GM23338 (cell line): ENCODE data around the gene PPP1R27. TPM values are rescaled to one million over a fixed set of nuclear protein-coding genes. Genes with fewer than 3 reads are reported as not detected.

Experiments used
- ATAC-seq: fragments of 200-7000 bp; cut with Tn5 transposase; 3 replicates; pipeline ENCODE4 v1.9.1; 2020
- DNase-seq: peaks from one replicate; pipeline ENCODE4 v3.0.0-alpha.2; 2015; ENCODE audit warnings: low spot score
- H2AFZ ChIP-seq: fragments of 200-600 bp; sonication (generic); 2 replicates; pipeline ENCODE4 v1.8.0; 2016; ENCODE audit warnings: antibody characterized with exemption, mild to moderate bottlenecking, moderate library complexity
- H3F3A ChIP-seq: fragments of 200-600 bp; sonication (generic); replicated peaks from 2 replicates; pipeline ENCODE4 v1.8.0; 2017; ENCODE audit warnings: antibody characterized with exemption, mixed run types, low read depth
- H3K27ac ChIP-seq: fragments of 200-600 bp; sonication (generic); 2 replicates; pipeline ENCODE4 v1.6.1; 2016; ENCODE audit warnings: low read depth
- H3K27me3 ChIP-seq: fragments of 200-600 bp; sonication (generic); 2 replicates; pipeline ENCODE4 v1.8.0; 2016; ENCODE audit warnings: mild to moderate bottlenecking, mixed run types, moderate library complexity; ENCODE audit not compliant: insufficient read depth
- H3K36me3 ChIP-seq: fragments of 200-600 bp; sonication (generic); 2 replicates; pipeline ENCODE4 v1.8.0; 2016; ENCODE audit warnings: mild to moderate bottlenecking; ENCODE audit not compliant: insufficient read depth
- H3K4me1 ChIP-seq: fragments of 200-600 bp; sonication (generic); 2 replicates; pipeline ENCODE4 v1.8.0; 2016; ENCODE audit warnings: mild to moderate bottlenecking, moderate library complexity; ENCODE audit not compliant: insufficient read depth
- H3K4me2 ChIP-seq: fragments of 200-600 bp; sonication (generic); 2 replicates; pipeline ENCODE4 v1.7.1; 2017; ENCODE audit warnings: mixed run types
- H3K4me3 ChIP-seq: fragments of 200-600 bp; sonication (generic); 2 replicates; pipeline ENCODE4 v1.6.1; 2016; ENCODE audit warnings: mixed run types
- H3K79me2 ChIP-seq: fragments of 200-600 bp; sonication (generic); replicated peaks from 2 replicates; pipeline ENCODE4 v1.8.0; 2017; ENCODE audit warnings: mild to moderate bottlenecking; ENCODE audit not compliant: insufficient read depth
- H3K9me2 ChIP-seq: fragments of 200-600 bp; sonication (generic); 2 replicates; pipeline ENCODE4 v1.8.0; 2017; ENCODE audit not compliant: insufficient read depth
- H4K20me1 ChIP-seq: fragments of 200-600 bp; sonication (generic); replicated peaks from 2 replicates; pipeline ENCODE4 v1.8.0; 2017; ENCODE audit warnings: mild to moderate bottlenecking; ENCODE audit not compliant: insufficient read depth
- H3K27ac Mint-ChIP-seq: 2 replicates; pipeline ENCODE4 v1.8.0; 2020; ENCODE audit warnings: inconsistent platforms, mild to moderate bottlenecking, moderate library complexity, mixed read lengths
- H3K27me3 Mint-ChIP-seq: 3 replicates; pipeline ENCODE4 v1.8.0; 2022; ENCODE audit warnings: low read depth, mild to moderate bottlenecking, moderate library complexity, mixed read lengths, inconsistent platforms; ENCODE audit not compliant: insufficient read depth, poor library complexity
- H3K36me3 Mint-ChIP-seq: 3 replicates; pipeline ENCODE4 v1.8.0; 2021; ENCODE audit warnings: low read depth, mild to moderate bottlenecking, inconsistent platforms, moderate library complexity, mixed read lengths
- H3K4me1 Mint-ChIP-seq: 3 replicates; pipeline ENCODE4 v1.8.0; 2020; ENCODE audit warnings: mild to moderate bottlenecking, inconsistent platforms, mixed read lengths
- H3K4me3 Mint-ChIP-seq: 3 replicates; pipeline ENCODE4 v1.8.0; 2021; ENCODE audit warnings: moderate library complexity, mild to moderate bottlenecking, inconsistent platforms, mixed read lengths
- H3K9me3 Mint-ChIP-seq: 3 replicates; pipeline ENCODE4 v1.8.0; 2020; ENCODE audit warnings: moderate library complexity, mild to moderate bottlenecking, inconsistent platforms, mixed read lengths
- STAT1 ChIP-seq: IDR thresholded peaks from one replicate; pipeline ENCODE4 v1.6.1; 2016; ENCODE audit warnings: antibody characterized with exemption; ENCODE audit not compliant: unreplicated experiment
- polyA plus RNA-seq: library from polyadenylated mRNA; unstranded; fragments of >200 nt; fragmentation: Nextera tagmentation; extraction: Ambion mirVana; gene quantifications from 2 replicates; pipeline ENCODE4 v1.2.1, GENCODE V29; 2016
- total RNA-seq: library from RNA; depleted of rRNA; stranded (reverse); fragments of >200 nt; shearing (Covaris generic); gene quantifications from 2 replicates; pipeline ENCODE4 v1.2.3, GENCODE V29; 2014
- TF ChIP-seq, protein P1 (sequence below): fragments of 250-450 bp; sonication (Bioruptor Pico); IDR thresholded peaks from 2 replicates; pipeline ENCODE4 v1.5.0; 2020; ENCODE audit warnings: mild to moderate bottlenecking, moderate library complexity
- TF ChIP-seq, protein P2 (sequence below): IDR thresholded peaks from 2 replicates; pipeline ENCODE4 v1.6.1; 2016; ENCODE audit warnings: antibody characterized with exemption

Gene PPP1R27
- total and polyA plus RNA-seq, 2 experiments from 2014 or later, result 0.65 TPM; not detected in 1

DNA sequence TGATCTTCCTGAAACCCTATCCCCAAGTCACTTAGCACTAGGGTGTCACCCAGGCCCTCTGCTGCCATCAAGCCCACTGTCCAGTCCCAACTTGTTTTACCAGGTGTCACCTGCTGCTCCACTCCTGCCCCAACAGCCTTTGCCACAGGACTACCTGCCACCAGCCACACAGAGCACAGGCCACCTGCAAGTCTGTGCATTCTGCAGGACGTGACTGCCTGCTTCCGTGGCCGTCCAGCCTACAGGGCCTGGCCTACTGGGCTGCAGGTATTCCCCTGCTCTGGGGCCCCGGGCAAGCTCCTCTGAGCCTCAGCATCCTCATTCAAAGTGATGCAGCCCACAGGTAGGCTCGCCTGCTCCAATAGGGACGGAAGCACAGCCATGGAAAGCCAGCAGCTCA is 5.0 kb downstream of the PPP1R27 start:
- Mint-ChIP-seq H3K36me3 (no peaks in the 10 kb centered on the region; the same call in 1 of the 3 replicates), H3K27ac (no peak overlapping the region)
- ATAC-seq, result no peak

DNA sequence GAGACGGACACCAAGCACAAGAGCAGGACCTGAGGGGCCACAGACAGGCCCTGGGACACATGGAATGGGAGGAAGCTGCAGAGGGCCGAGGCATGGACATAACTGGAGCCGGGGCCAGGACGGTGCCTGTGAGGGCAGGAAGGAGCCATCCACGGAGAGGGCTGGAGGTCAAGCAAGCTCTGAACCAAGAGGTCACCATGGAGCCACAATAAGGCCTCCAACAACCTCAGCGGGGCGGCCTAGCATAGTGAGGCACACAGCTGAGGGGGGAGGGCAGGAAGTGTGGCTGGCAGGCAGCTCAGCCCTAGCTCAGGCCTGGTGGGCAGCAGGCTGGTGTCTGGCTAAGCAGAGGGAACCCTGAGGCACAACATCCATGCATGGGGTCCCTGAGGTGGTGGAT is 6.2 kb downstream of the PPP1R27 start:
- ATAC-seq, result no peak
- Histone ChIP-seq H2AFZ (no peak overlapping the region), H3K4me2 (no peak overlapping the region), H3K4me3 (no peak overlapping the region), H3F3A (peaks cover 15% of the 10 kb centered on the region; the same call in 1 of the 2 replicates), H3K4me1 (peaks cover 4% of the 10 kb centered on the region), H3K79me2 (peaks cover 6% of the 10 kb centered on the region), H3K27ac (no peak overlapping the region), H4K20me1 (no peaks in the 10 kb centered on the region; the same call in 1 of the 2 replicates), H3K9me2 (no peaks in the 10 kb centered on the region), H3K27me3 (no peaks in the 10 kb centered on the region), H3K36me3 (no peaks in the 10 kb centered on the region)
- TF ChIP-seq, protein P1, sequence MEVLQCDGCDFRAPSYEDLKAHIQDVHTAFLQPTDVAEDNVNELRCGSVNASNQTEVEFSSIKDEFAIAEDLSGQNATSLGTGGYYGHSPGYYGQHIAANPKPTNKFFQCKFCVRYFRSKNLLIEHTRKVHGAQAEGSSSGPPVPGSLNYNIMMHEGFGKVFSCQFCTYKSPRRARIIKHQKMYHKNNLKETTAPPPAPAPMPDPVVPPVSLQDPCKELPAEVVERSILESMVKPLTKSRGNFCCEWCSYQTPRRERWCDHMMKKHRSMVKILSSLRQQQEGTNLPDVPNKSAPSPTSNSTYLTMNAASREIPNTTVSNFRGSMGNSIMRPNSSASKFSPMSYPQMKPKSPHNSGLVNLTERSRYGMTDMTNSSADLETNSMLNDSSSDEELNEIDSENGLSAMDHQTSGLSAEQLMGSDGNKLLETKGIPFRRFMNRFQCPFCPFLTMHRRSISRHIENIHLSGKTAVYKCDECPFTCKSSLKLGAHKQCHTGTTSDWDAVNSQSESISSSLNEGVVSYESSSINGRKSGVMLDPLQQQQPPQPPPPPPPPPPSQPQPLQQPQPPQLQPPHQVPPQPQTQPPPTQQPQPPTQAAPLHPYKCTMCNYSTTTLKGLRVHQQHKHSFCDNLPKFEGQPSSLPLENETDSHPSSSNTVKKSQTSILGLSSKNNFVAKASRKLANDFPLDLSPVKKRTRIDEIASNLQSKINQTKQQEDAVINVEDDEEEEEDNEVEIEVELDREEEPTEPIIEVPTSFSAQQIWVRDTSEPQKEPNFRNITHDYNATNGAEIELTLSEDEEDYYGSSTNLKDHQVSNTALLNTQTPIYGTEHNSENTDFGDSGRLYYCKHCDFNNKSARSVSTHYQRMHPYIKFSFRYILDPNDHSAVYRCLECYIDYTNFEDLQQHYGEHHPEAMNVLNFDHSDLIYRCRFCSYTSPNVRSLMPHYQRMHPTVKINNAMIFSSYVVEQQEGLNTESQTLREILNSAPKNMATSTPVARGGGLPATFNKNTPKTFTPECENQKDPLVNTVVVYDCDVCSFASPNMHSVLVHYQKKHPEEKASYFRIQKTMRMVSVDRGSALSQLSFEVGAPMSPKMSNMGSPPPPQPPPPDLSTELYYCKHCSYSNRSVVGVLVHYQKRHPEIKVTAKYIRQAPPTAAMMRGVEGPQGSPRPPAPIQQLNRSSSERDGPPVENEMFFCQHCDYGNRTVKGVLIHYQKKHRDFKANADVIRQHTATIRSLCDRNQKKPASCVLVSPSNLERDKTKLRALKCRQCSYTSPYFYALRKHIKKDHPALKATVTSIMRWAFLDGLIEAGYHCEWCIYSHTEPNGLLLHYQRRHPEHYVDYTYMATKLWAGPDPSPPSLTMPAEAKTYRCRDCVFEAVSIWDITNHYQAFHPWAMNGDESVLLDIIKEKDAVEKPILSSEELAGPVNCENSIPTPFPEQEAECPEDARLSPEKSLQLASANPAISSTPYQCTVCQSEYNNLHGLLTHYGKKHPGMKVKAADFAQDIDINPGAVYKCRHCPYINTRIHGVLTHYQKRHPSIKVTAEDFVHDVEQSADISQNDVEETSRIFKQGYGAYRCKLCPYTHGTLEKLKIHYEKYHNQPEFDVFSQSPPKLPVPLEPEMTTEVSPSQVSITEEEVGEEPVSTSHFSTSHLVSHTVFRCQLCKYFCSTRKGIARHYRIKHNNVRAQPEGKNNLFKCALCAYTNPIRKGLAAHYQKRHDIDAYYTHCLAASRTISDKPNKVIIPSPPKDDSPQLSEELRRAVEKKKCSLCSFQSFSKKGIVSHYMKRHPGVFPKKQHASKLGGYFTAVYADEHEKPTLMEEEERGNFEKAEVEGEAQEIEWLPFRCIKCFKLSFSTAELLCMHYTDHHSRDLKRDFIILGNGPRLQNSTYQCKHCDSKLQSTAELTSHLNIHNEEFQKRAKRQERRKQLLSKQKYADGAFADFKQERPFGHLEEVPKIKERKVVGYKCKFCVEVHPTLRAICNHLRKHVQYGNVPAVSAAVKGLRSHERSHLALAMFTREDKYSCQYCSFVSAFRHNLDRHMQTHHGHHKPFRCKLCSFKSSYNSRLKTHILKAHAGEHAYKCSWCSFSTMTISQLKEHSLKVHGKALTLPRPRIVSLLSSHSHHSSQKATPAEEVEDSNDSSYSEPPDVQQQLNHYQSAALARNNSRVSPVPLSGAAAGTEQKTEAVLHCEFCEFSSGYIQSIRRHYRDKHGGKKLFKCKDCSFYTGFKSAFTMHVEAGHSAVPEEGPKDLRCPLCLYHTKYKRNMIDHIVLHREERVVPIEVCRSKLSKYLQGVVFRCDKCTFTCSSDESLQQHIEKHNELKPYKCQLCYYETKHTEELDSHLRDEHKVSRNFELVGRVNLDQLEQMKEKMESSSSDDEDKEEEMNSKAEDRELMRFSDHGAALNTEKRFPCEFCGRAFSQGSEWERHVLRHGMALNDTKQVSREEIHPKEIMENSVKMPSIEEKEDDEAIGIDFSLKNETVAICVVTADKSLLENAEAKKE, result no peak
- TF ChIP-seq STAT1, result no peak
- Mint-ChIP-seq H3K36me3 (no peaks in the 10 kb centered on the region; the same call in 2 of the 3 replicates), H3K4me3 (no peak overlapping the region), H3K27ac (no peak overlapping the region), H3K4me1 (peaks cover 25% of the 10 kb centered on the region), H3K27me3 (peaks cover 9% of the 10 kb centered on the region), H3K9me3 (no peaks in the 10 kb centered on the region)
- no peak for DNase-seq

More for the DNA sequence above, 5.0 kb downstream of the PPP1R27 start:
- Mint-ChIP-seq H3K4me3 (no peak overlapping the region; the same call in 2 of the 3 replicates), H3K27me3 (peaks cover 9% of the 10 kb centered on the region), H3K9me3 (no peaks in the 10 kb centered on the region), H3K4me1 (peaks cover 25% of the 10 kb centered on the region)
- H3K27ac ChIP-seq, result no peak overlapping the region
- H3K4me1 ChIP-seq, result peaks cover 11% of the 10 kb centered on the region
- H3F3A ChIP-seq, result peaks cover 24% of the 10 kb centered on the region; the same call in 1 of the 2 replicates
- H3K9me2 ChIP-seq, result no peaks in the 10 kb centered on the region
- no peak overlapping the region for H3K4me2 ChIP-seq
- DNase-seq, result no peak
- H3K4me3 ChIP-seq, result no peak overlapping the region
- peaks cover 9% of the 10 kb centered on the region for H3K79me2 ChIP-seq
- TF ChIP-seq STAT1, result no peak
- TF ChIP-seq, protein P2, sequence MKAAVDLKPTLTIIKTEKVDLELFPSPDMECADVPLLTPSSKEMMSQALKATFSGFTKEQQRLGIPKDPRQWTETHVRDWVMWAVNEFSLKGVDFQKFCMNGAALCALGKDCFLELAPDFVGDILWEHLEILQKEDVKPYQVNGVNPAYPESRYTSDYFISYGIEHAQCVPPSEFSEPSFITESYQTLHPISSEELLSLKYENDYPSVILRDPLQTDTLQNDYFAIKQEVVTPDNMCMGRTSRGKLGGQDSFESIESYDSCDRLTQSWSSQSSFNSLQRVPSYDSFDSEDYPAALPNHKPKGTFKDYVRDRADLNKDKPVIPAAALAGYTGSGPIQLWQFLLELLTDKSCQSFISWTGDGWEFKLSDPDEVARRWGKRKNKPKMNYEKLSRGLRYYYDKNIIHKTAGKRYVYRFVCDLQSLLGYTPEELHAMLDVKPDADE, result no peak
- H3K36me3 ChIP-seq, result no peaks in the 10 kb centered on the region
- no peaks in the 10 kb centered on the region; the same call in 1 of the 2 replicates for H4K20me1 ChIP-seq
- H2AFZ ChIP-seq, result no peak overlapping the region
- no peaks in the 10 kb centered on the region for H3K27me3 ChIP-seq
